ENCODE measurements around the gene GNG8. TPM values are rescaled to one million over a fixed set of nuclear protein-coding genes. Genes with fewer than 3 reads are reported as not detected.
A peak's percentile ranks its signal among the peaks of the same experiment; 100 is the strongest.

GNG8 gene
- polyA plus RNA-seq, 1 of the 3 experiments (the other 2 are of a cell fraction) = not detected

GRCh38 chr19:46623915-46624502 lies 12.0 kb downstream of the GNG8 start (continued):
- TF ChIP-seq REST (IDR thresholded peaks at IDR 0.05; ENCODE audit: low read depth, low read length) = no peak
- TF ChIP-seq NFIC (IDR thresholded peaks at IDR 0.05; ENCODE audit: borderline replicate concordance) = no peak
- TF ChIP-seq RCOR1 (IDR thresholded peaks at IDR 0.05; ENCODE audit: low read length) = no peak
- no peak for TF ChIP-seq ZBTB33 (IDR thresholded peaks at IDR 0.05; ENCODE audit: borderline replicate concordance, low read depth)
- no peak for TF ChIP-seq USF1 (IDR thresholded peaks at IDR 0.05; ENCODE audit: borderline replicate concordance, low read depth)
- TF ChIP-seq SMC3 (IDR thresholded peaks at IDR 0.05; ENCODE audit: low read depth, low read length) = no peak
- no peak for TF ChIP-seq FOXJ3 (CRISPR knock-in tag; IDR thresholded peaks at IDR 0.05)
- TF ChIP-seq EZH2phosphoT487 (IDR thresholded peaks at IDR 0.05; ENCODE audit: borderline replicate concordance, low read depth) = no peak

GRCh38 chr19:46622118-46622446 lies 13.9 kb downstream of the GNG8 start:
- no peaks in the 10 kb centered on the region for H3K36me3 ChIP-seq (replicated peaks in 1 of 2; ENCODE audit: control insufficient read depth in 1 of 2, insufficient read depth in 2 of 2, low read length in 1 of 2)
- H3K4me3 ChIP-seq (ENCODE audit: low read depth in 2 of 2, low read length in 1 of 2) = peak overlapping the region in 1 of 2 experiments; percentile 52; a peak in 2 of 4 replicates
- no peaks in the 10 kb centered on the region for H3K27me3 ChIP-seq (ENCODE audit: insufficient read depth)
- H3F3A ChIP-seq (replicated peaks; ENCODE audit: insufficient read depth) = peaks cover 14% of the 10 kb centered on the region
- H3K9me2 ChIP-seq = no peaks in the 10 kb centered on the region
- no peak overlapping the region for H3K9ac ChIP-seq
- no peak overlapping the region for H3K4me2 ChIP-seq
- peak overlapping the region in 1 of 2 experiments; percentile 97; a peak in 2 of 4 replicates for H3K27ac ChIP-seq (ENCODE audit: low read depth in 2 of 2, low read length in 1 of 2)
- H3K4me1 ChIP-seq (ENCODE audit: control insufficient read depth in 1 of 2, insufficient read depth in 2 of 2, low read depth in 1 of 2, low read length in 1 of 2) = peaks cover 16 to 71% of the 10 kb centered on the region in 2 experiments
- 63% methylated on average over 7 of the region's 7 CpGs for WGBS (ENCODE audit: low lambda C conversion rate)
- DNase-seq = peak; percentile 57
- H4K20me1 ChIP-seq (ENCODE audit: insufficient read depth) = no peaks in the 10 kb centered on the region
- no peaks in the 10 kb centered on the region for H3K9me3 ChIP-seq
- CTCF ChIA-PET = interaction anchor here (0.6 to 23.7 kb wide), 6 partner anchors 11 to 92 kb away, joined by 3 to 471 read pairs (median 6); partner anchors contain the start of genes CALM3 and DACT3
- POLR2A ChIA-PET = interaction anchor here (0.7 to 3.7 kb wide), 3 partner anchors 11 to 37 kb away, joined by 3 to 100 read pairs (median 3); partner anchors contain the start of gene GNG8
- H3K79me2 ChIP-seq (ENCODE audit: insufficient read depth) = no peaks in the 10 kb centered on the region
- no peak overlapping the region for H2AFZ ChIP-seq (ENCODE audit: low read depth)
- TF ChIP-seq FOSL2 (IDR thresholded peaks at IDR 0.05; ENCODE audit: borderline replicate concordance, low read depth) (no peak), TEAD4 (IDR thresholded peaks at IDR 0.05; ENCODE audit: borderline replicate concordance, insufficient read depth) (no peak), RAD21 (IDR thresholded peaks at IDR 0.05; ENCODE audit: low read length) (no peak), FOXJ3 (CRISPR knock-in tag; IDR thresholded peaks at IDR 0.05) (no peak), REST (IDR thresholded peaks at IDR 0.05; ENCODE audit: low read depth, low read length) (no peak), MXI1 (IDR thresholded peaks at IDR 0.05; ENCODE audit: low read depth, low read length) (no peak), MEF2A (IDR thresholded peaks at IDR 0.05; ENCODE audit: borderline replicate concordance, low read depth) (no peak), NFIC (IDR thresholded peaks at IDR 0.05; ENCODE audit: borderline replicate concordance) (no peak), POLR2AphosphoS5 (IDR thresholded peaks at IDR 0.05; ENCODE audit: low read depth, low read length) (no peak), RFX5 (IDR thresholded peaks at IDR 0.05; ENCODE audit: low read length) (no peak)
